Epithelial cell of proximal tubule (primary cell): ENCODE measurements around the gene KLHDC2. TPM values are rescaled to one million over a fixed set of nuclear protein-coding genes. Genes with fewer than 3 reads are reported as not detected.
A peak's percentile ranks its signal among the peaks of the same experiment; 100 is the strongest.
"Not testable (repeated sequence)": the region's sequence is repeated elsewhere in the genome, so short reads cannot be mapped to it uniquely, and the experiment has no call there.

Source experiments
- DNase-seq: peaks from one replicate; pipeline ENCODE4 v3.0.0-alpha.2; 2011; ENCODE audit warnings: low read depth
- H3K4me3 ChIP-seq: 2 replicates; pipeline ENCODE4 v1.5.1; 2011; ENCODE audit warnings: low read depth, mild to moderate bottlenecking, low read length
- total RNA-seq: library from RNA; depleted of rRNA; stranded (reverse); fragments of >200 nt; gene quantifications from 2 replicates; pipeline ENCODE4 v1.2.3, GENCODE V29; 2015
- TF ChIP-seq, protein P1 (sequence below): conservative IDR thresholded peaks from 2 replicates; pipeline ENCODE4 v1.5.1; 2012; ENCODE audit warnings: low read depth, mild to moderate bottlenecking, low read length

Gene KLHDC2, protein sequence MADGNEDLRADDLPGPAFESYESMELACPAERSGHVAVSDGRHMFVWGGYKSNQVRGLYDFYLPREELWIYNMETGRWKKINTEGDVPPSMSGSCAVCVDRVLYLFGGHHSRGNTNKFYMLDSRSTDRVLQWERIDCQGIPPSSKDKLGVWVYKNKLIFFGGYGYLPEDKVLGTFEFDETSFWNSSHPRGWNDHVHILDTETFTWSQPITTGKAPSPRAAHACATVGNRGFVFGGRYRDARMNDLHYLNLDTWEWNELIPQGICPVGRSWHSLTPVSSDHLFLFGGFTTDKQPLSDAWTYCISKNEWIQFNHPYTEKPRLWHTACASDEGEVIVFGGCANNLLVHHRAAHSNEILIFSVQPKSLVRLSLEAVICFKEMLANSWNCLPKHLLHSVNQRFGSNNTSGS
- total RNA-seq: 24.0 and 24.4 TPM in 2 replicates

DNA sequence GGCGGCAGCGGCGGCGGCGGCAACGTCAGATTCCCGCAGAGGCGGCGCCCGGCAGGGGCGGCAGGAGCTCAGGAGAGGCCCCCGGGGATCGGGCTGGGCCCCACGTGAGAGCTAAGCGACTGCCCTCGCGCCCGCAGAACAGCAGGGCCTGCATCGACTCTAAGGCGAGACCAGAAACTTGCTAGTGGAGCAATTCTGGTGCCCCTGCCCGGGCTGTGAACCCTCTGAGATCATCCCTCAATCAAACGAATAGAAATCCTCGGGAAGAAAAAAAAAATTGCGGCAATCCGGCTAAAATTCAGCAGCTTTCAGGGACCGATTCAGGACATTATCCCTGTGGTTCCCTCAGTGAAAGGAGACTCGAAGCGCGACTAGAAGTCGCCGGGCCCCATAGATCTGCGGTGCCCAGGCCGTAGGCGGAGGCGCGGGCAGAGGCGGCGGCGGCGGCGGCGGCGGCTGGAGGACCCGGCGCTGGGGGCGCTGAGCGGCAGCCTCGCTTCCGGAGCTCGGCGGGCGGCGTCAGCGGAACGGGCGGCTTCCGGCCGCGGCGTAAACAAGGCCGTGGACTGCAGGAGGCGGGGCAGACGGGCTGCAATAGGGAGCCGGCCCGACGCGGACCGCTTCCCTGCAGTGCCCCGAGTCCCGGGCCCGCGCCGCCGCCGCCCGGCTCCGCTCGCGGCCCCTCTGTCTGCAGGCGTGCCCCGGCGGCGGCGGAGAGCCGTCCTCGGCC, at the start of gene KLHDC2:
KLHDC2 (plus strand) TSS at position 583 of the 730 bp plus-strand sequence. CDS start 316 bp downstream, outside the sequence.
- H3K4me3 ChIP-seq: peak within 1 kb of the TSS; percentile 97
- DNase-seq: no peak
- TF ChIP-seq, protein P1, sequence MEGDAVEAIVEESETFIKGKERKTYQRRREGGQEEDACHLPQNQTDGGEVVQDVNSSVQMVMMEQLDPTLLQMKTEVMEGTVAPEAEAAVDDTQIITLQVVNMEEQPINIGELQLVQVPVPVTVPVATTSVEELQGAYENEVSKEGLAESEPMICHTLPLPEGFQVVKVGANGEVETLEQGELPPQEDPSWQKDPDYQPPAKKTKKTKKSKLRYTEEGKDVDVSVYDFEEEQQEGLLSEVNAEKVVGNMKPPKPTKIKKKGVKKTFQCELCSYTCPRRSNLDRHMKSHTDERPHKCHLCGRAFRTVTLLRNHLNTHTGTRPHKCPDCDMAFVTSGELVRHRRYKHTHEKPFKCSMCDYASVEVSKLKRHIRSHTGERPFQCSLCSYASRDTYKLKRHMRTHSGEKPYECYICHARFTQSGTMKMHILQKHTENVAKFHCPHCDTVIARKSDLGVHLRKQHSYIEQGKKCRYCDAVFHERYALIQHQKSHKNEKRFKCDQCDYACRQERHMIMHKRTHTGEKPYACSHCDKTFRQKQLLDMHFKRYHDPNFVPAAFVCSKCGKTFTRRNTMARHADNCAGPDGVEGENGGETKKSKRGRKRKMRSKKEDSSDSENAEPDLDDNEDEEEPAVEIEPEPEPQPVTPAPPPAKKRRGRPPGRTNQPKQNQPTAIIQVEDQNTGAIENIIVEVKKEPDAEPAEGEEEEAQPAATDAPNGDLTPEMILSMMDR: peak; percentile 12

DNA sequence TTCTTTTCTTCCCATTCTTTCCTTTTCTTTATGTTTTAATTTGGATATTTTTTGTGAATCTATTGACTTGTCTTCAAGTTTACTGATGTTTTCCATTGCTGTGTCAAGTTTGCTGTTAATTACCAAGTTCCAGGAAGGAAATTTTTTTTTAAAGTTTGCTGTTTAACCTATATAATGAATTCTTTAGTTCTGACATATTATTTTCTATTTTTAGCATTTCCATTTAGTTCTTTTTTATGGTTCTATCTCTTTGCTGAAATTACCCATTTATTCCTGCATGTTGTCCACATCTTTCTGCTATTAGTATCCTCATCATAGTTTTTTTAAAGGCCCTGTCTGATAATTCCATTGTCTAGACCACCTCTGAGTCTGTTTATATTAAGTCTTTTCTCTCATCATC, 47.2 kb upstream of the KLHDC2 start:
- no peak overlapping the region for H3K4me3 ChIP-seq
- TF ChIP-seq, protein P1: no peak
- no peak for DNase-seq

DNA sequence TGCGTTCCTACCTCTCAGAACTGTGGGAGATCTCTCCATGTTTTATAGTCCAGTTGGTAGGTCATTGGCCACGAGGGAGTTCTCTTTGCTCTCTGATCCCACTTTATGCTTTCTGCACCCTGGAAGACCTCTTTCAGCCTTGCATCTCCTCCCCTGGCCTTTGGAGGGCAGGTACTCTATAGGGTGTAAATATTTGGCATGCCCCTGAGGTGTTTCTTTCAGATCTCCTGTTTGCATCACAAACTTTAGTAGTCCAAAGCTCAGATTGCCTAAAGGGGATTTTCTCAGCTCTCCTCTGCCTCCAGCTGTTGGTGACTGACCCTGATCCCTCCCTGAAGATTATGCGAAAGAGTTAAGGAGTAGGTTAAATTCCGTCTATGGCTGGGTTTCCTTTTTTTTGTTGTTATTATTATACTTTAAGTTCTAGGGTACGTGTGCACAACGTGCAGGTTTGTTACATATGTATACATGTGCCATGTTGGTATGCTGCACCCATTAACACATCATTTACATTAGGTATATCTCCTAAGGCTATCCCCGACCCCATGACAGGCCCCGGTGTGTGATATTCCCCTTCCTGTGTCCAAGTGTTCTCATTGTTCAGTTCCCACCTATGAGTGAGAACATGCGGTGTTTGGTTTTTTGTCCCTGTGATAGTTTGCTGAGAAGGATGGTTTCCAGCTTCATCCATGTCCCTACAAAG, 46.1 kb upstream of the KLHDC2 start:
- H3K4me3 ChIP-seq, DNase-seq: not testable (repeated sequence)

DNA sequence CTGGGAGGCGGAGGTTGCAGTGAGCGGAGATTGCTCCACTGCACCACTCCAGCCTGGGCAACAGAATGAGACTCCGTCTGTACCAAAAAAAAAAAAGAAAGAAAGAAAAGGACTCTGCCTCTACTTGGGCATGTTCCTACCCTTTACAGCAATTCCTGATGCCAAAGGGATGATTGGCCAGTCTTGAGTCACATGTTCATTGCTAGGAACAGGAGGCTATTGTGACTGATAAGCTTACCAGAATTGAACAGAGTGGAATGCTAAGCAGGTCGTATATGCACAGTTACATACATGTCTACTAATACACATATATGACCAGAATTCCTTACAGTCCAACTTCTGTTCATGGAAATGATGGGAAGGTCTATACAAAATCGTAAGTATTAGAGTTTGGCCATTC, 40.8 kb upstream of the KLHDC2 start:
- no peak overlapping the region for H3K4me3 ChIP-seq
- TF ChIP-seq, protein P1: no peak
- no peak for DNase-seq

DNA sequence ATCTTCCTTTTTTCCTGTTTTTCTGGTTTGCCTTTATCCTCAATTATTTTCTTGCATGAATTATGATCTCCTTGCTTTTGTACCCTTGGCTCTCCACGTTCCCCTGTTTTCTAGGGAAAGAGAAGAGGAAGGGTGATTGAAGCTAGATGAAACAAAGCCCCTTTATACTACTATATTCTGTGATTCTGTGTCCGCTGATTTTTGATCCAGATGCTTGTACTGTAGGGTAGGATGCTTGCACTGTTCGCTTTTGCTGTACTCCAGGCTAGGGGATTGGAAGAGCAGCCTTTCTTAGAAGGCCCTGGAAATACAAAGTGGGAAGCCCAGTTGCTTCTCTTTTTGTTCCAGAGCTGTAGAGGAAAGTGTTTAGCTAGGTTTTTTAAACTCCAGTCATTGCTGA, 35.1 kb upstream of the KLHDC2 start:
- TF ChIP-seq, protein P1: no peak
- DNase-seq: no peak
- H3K4me3 ChIP-seq: no peak overlapping the region

DNA sequence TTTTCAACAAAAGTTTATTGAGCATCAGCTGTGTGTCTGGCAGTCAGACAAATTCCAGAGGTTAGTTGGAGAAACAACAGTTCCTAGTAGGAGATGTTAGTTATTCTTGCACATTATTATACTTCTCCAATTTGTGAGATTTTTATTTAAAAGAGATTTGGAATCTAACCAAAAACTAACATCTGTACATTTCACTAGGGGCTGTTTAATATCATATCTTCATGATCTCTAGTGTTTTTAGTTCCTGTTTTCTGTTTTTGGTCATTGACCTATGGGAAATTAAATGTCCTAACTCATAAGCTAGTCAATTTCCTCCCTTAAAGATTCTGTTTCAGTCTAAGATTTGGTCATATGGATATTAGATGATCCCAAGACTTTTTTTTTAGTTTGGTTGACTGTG, 34.1 kb upstream of the KLHDC2 start:
- TF ChIP-seq, protein P1: no peak
- no peak for DNase-seq
- no peak overlapping the region for H3K4me3 ChIP-seq

DNA sequence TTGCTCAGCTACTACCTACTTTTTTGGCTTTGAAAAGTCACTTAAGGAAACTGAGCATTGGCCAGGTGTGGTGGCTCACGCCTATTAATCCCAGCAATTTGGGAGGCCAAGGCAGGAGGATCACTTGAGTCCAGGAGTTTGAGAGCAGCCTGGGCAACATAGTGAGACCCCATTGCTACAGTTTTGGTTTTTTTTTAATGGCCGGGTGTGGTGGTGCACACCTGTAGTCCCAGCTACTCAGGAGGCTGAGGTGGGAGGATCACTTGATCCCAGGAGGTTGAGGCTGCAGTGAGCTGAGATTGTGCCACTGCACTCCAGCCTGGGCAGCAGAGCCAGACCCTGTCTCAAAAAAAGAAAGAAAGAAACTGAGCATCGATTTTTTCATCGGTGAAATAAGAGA, 32.3 kb upstream of the KLHDC2 start:
- DNase-seq, H3K4me3 ChIP-seq: not testable (repeated sequence)
